Measurements from ENCODE around the gene HOMER1. TPM values are rescaled to one million over a fixed set of nuclear protein-coding genes. Genes with fewer than 3 reads are reported as not detected.

The HOMER1 gene, protein sequence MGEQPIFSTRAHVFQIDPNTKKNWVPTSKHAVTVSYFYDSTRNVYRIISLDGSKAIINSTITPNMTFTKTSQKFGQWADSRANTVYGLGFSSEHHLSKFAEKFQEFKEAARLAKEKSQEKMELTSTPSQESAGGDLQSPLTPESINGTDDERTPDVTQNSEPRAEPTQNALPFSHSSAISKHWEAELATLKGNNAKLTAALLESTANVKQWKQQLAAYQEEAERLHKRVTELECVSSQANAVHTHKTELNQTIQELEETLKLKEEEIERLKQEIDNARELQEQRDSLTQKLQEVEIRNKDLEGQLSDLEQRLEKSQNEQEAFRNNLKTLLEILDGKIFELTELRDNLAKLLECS
- total RNA-seq: 51.6 TPM
- long read RNA-seq, full-length matches to known transcripts: 35 of 45 reads
- long read RNA-seq, partial matches to known transcripts: 3 of 45 reads
- long read RNA-seq, other reads (novel, unspliced or antisense): 7 of 45 reads

DNA sequence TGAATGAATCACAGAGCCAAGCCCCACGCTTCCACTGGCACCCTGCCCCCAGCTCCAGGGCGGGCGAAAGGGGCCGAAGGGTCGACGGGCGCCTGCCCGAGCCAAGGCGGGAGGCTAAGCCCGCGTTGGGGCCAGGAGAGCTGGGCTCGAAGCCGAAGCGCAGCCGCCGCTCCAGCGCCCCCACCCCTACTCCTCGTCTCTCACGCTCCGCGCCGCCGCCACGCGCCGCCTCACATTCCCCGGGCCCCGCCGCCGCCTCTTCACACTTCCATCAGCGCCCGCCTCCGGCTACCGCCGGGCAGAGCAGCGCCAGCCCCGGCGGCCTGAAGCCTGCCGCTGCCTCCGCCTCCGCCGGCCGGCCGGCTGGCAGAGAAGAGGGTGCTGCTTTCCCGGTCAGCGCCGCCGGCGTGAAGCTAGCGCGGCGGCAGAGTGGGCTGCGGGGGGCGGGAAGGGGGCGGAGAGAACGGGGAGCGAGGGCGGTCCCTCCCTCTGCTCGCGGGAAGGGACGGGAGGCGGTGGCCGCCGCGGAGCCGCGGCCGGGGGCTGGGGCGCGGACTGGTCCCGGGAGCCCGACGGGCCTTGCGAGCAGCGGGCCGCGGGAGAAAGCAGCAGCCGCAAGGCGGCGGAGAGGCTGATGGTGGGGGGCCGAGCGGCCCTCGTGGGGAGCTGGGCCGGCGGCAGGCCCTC lies at the start of gene HOMER1:
Gene HOMER1 (minus strand): TSS at position 431 of the 687 bp plus-strand sequence. CDS start 1,360 bp downstream, outside the sequence.
- intact Hi-C loops (cut with DNase I): loop anchor here (5.0 kb wide), 3 partner anchors 47 to 277 kb away; partner anchors contain the start of gene JMY
- DNase-seq (ENCODE audit: missing footprints) (peak; percentile 87), ATAC-seq (peak; percentile 94)

DNA sequence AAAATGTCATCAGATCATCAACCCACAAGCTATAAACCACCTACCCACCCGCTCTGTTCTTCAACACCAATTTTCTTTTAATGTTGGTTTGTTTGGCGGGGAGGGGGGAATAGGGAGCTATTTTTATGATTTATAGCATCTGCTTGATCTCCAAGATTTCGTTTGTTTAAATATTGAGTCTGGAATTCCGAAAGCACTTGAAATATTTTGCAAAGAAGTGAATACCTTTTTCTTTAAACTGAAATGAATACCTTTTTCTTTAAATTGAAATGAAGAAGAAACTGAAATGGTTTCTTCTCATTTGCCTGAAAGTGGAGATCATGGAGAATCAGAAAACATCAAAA lies 49.3 kb upstream of the HOMER1 start:
- DNase-seq (ENCODE audit: missing footprints) (no peak), ATAC-seq (no peak)
- intact Hi-C loops (cut with DNase I): loop anchor here (5.0 kb wide), 1 partner anchor 229 kb away; no protein-coding TSS in a partner anchor

DNA sequence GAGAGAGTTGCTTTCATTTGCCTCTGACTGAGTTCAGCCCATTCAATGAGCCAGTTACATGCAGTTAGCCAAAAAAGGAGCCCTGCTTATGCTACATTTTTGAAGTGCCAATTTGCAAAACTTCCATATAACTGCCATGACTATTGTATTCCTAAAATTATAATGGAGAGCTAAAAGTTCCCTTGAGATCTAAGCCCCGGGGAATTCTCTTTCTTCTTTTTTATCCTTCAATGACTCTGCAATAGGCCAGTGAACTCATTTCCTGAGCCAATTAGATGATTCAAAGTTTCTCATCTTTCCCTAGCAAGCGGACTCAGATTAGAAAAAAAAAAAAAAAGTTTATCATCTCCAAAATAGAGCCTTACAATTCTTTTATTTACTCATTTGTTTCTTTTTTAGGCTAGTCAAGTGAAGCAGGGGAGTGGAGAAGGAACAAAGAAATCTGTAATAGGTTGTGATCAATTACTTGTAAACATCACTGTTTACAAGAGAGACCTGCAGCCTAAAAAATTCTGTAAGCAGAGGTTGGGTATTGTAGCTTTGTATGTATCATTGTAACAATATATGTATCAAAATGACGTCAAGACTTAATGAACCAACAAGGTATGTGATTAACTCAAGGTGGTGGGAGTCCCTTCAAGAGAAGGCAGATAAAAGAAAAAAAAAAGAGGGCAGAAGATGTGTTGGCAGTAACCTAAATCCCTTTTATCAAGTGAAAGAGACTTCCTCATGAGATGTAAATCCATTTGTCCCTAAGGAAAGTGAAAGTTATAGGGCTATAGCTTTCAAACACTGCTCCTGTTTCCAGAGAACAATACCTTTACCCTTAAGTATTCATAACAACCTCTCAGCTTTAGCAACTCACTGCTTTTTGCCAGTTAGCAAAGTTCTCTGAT lies 48.7 kb upstream of the HOMER1 start:
- intact Hi-C loops (cut with DNase I): loop anchor here (5.0 kb wide), 1 partner anchor 230 kb away; no protein-coding TSS in a partner anchor
- ATAC-seq (no peak), DNase-seq (ENCODE audit: missing footprints) (no peak)

DNA sequence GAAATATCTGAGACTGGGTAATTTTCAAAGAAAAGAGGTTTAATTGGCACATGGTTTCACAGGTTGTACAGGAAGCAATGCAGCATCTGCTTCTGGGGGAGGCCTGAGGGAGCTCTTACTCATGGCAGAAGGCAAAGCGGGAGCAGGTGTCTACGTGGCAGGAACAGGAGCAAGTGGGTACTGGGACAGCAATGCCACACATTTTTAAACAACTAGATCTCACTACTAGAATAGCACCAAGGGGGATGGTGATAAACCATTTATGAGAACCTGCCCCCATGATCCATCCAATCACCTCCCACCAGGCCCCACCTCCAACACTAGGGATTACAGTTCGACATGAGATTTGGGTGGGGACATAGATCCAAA lies 47.6 kb upstream of the HOMER1 start:
- intact Hi-C loops (cut with DNase I): loop anchor here (5.0 kb wide), 1 partner anchor 231 kb away; no protein-coding TSS in a partner anchor
- ATAC-seq (no peak), DNase-seq (ENCODE audit: missing footprints) (no peak)

DNA sequence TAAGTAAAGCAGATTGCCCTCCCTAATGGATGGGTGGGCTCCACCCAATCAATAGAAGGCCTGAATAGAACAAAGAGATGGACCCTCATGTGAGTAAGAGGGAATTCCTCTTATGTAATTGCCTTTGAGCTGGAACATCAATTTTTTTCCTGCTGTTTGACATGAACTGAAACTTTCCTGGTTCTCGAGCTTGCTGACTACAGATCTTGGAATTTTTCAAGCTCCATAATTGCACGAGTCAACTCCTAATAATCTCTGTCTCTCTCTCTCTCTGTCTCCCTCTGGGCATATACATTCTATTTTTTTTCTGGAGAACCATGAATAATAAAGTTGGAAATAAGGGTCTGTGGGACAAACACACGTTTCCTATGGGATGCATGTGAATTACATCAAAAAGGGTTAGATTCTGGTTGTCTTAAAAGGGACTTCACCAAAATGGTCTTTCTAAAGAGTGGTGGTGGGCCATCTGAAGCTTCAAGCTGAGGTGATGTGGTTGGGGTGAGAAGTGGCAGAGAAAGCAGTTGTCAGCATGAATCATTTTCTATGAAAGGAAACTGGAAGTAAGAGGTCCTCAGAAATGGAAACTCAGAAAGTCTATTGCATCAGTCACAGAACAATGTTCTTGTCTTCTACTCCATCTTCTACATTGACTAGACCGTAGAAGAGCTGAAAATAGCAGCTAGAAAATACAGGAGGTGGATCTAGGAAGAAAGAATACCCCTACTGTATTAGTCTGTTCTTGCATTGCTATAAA lies 47.0 kb upstream of the HOMER1 start:
- intact Hi-C loops (cut with DNase I): loop anchor here (5.0 kb wide), 1 partner anchor 231 kb away; no protein-coding TSS in a partner anchor
- DNase-seq (ENCODE audit: missing footprints): no peak
- ATAC-seq: no peak

DNA sequence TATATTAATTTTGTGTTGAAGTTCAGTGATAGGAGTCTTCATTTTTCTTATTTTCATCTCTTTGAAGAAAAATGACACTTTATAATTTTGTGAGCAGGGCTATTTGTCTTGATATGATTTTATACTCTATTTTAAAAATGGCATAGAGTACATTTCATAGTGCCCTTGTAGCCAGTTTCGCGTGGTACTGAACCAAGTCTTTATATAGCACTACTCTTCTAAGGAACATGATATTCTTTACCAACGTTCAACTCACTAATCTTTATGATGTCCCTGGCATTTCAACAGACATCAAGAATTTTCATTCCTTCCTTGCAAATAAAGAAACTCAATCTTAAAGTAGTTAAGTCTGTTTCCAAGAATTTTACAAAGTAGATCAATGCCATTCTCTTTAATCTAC lies 41.5 kb upstream of the HOMER1 start:
- DNase-seq (ENCODE audit: missing footprints): no peak
- ATAC-seq: peak; percentile 65
- intact Hi-C loops (cut with DNase I): no loop called here

DNA sequence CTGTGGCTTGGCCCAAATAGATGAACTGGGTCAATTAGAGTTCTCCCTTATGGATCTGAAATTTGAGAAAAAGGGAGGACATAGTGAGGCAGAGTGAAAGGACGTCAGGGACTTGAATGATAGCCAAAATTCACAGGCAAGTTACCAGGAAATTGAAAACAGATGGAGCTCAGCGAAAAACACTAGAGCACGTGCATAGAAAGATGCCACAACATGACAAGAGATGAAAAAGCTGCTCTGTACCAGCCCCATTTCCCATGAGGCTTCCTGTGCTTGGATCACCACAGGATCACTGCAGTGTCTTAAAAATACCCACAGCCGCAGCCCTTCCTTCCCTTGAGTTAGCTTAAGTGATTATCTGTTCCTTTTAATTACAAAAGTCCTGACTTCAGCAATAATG lies 39.0 kb upstream of the HOMER1 start:
- no peak for ATAC-seq
- intact Hi-C loops (cut with DNase I): no loop called here
- no peak for DNase-seq (ENCODE audit: missing footprints)

DNA sequence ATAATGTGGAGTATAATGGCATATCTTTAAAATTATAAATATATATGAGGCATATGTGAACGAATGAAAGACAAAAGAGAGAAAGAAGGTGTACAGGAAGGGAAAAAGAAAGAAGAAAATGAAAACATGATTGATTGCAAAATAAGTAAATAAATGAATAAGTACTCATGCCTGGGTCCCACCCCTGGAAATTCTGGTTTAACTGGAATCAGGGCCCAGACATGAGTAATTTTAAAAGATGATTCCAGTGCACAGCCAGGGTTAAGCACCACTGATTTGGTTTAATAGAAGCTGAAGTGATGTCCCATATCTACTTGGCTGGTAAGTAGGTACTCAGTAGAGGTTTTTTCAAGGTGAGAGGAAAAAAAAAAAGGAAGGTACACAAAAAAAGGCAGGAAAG lies 34.0 kb upstream of the HOMER1 start:
- intact Hi-C loops (cut with DNase I): no loop called here

DNA sequence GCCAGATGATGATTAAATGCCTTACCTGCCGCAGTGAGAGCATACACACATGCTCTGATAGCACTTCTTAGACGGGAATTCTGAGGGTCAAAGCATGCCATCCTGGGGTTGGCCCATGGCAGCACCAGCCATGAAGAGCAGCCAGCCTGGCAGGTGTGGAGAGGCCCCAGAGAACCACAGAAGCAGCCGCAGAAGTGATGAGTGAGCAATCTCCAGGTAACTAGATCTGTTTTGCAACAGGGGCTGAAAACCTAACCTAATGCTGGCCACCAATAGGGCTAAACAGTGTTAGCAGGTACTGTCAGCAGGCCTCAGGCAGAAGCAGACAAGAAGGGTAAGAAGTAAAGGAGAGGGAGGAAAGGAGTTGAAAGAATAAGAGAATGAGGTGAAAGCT lies 33.5 kb upstream of the HOMER1 start:
- no peak for DNase-seq (ENCODE audit: missing footprints)
- intact Hi-C loops (cut with DNase I): no loop called here
- no peak for ATAC-seq

More for the DNA sequence above, 34.0 kb upstream of the HOMER1 start:
- DNase-seq (ENCODE audit: missing footprints) (no peak), ATAC-seq (no peak)

DNA sequence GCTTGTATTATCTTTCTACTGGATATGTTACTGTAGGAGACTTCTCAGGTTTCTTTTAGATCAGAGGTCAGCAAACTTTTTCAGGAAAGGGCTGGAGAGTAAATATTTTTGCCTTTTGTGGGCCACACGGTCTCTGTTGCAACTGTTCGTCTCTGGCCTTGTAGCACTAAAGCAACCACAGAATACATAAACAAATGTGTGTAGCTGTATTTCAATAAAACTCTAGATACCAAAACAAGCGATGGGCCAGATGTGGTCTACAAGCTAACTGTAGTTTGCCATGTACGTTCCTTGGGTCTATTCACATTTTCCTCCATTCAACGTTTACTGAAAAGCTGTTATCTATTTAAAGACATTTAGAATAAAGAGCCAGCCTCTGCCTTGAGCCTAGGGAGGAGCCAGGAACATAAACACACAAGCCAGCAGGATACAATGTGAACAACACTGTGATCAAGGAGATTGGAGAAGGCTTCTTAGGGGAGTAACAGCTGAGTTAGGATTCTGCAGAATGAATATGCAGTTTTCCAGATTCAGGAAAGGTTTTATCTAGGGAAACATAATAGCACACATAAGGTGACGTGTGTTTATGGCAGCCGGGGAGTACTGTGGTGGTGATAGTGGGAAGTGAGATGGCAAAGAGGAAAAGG lies 33.0 kb upstream of the HOMER1 start:
- intact Hi-C loops (cut with DNase I): no loop called here
- DNase-seq (ENCODE audit: missing footprints) (no peak), ATAC-seq (no peak)

DNA sequence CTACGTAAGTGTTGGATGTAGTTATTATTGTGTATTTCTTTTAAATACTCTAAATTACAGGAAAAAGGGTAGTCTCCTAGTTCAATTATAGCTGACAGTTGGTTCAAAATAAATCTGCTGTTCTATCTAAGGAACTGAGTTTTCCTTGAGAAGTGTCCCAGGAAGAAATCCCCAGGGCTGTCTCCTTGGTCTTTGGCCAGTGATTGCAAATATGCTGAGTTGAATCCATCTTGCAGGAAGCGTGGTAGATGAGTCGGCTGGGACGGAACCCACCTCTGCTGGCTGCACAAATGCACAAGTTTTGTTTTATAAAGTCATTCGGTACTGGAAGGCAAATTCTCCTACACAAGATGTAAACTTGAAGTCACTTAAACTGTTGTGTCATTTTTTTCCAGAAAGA lies 30.2 kb upstream of the HOMER1 start:
- no peak for DNase-seq (ENCODE audit: missing footprints)
- peak; percentile 20 for ATAC-seq
- intact Hi-C loops (cut with DNase I): no loop called here

DNA sequence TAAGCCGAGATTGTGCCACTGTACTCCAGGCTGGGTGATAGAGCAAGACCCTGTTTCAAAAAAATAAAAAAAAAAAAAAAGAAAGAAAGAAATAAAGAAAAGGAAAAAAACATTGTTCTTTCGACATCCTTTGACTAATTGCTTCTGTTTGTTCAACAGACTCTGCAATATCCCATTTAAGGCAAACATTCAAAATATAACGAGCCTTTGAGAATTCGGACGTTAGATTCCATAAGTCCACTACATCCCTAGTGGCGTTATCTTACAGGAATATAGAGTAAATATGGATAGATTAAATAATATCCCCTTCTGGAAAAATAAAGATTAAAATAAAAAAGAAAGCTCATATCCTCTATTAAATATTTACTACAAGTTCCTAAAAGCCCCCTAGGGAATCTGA lies 27.0 kb upstream of the HOMER1 start:
- ATAC-seq: no peak

DNA sequence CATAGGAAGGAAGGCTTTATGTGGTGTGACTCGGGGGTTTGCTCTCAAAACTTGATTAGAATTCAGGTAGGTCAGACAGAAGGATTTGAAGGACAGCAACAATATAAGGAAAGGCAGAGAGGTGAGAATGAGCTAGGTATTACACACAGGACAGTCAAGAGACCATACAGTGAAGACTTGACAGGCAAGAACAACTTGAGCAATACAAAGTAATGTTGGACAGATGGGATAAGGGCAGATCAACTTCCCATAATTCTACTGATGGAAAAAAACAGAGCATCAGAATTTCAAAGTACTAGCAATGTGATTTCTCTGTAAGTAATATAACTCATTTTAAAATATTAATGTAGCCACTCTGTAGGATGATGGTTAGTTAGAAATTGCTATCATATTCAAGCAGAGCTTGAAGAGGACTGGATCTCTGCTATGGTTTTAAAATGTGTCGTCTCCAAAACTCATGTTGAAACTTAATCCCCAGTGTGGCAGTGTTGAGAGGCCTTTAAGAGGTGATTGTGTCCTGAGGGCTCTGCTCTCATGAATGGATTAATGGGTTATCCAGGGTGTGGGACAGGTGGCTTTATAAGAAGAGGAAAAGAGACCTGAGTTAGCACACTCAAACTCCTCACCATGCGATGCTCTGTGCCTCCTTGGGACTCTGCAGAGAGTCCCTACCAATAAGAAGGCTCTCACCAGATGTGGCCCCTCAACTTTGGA lies 22.4 kb upstream of the HOMER1 start:
- ATAC-seq (no peak), DNase-seq (ENCODE audit: missing footprints) (no peak)
- intact Hi-C loops (cut with DNase I): no loop called here

More for the DNA sequence above, 27.0 kb upstream of the HOMER1 start:
- no peak for DNase-seq (ENCODE audit: missing footprints)
- intact Hi-C loops (cut with DNase I): no loop called here

DNA sequence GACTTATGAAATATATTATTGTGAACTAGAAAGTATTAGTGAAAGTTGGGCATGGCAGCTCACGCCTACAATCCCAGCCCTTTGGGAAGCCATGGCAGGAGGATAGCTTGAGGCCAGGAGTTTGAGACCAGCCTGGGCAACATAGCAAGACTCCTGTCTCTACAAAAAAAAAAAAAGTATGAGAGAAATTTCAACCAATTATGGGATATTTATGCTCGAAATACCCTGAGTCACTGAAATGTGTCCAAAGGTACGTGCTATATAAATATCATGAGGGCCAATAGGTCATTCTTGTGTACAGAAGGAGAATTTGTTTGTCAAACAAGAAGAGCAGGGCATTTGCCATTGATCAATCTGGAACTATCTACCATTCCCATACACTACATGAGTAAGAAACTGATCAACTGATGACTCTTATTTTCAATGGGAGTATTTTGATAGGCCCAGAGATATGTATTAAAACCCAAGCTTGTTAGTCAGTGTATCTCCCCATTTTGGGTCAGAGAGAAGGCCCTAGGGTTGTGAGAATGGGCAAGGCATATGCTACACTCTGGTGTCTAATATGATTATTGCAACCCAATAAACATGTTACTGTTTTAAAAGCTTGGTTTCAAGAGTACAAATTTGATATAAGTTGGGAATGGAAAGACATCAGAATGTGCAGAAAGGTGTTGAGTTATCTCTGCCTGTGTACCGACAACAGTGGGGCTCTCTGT lies 21.7 kb upstream of the HOMER1 start:
- intact Hi-C loops (cut with DNase I): loop anchor here (2.0 kb wide), 1 partner anchor 403 kb away; no protein-coding TSS in a partner anchor
- no peak for DNase-seq (ENCODE audit: missing footprints)
- no peak for ATAC-seq

DNA sequence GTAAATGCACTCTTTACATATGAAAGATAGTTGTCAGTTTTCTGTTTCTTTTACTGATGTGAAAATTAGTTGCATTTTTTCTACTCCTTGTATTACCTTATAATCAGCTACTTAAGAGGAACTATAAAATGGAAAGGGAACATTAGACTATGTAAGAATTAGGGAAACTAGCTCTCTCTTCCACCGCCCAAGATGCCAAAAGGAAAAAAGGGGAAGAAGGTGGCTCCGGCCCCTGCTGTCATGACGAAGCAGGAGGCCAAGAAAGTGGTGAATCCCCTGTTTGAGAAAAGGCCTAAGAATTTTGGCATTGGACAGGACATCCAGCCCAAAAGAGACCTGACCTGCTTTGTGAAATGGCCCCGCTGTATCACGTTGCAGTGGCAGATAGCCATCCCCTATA lies 15.2 kb upstream of the HOMER1 start:
- no peak for ATAC-seq
- no peak for DNase-seq (ENCODE audit: missing footprints)
- intact Hi-C loops (cut with DNase I): no loop called here

DNA sequence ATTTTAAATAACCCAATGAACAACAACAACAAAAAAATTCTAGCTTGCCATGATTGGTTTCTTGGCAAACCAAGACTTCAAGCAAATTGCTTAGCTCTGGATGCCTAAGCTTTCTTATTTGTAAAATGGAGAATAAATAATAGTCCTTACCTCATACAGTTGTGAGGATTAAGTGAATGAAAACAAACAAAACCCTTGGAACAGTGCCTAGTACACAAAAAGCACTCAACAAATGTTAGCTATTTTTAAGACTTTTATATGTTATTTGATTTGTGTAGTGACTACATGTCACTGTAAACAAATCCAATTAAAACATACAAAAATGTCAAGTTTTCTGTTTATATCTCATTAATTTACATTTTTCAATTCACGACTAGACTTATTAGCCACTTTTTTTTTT lies 13.5 kb upstream of the HOMER1 start:
- DNase-seq (ENCODE audit: missing footprints) (no peak), ATAC-seq (no peak)
- intact Hi-C loops (cut with DNase I): no loop called here

DNA sequence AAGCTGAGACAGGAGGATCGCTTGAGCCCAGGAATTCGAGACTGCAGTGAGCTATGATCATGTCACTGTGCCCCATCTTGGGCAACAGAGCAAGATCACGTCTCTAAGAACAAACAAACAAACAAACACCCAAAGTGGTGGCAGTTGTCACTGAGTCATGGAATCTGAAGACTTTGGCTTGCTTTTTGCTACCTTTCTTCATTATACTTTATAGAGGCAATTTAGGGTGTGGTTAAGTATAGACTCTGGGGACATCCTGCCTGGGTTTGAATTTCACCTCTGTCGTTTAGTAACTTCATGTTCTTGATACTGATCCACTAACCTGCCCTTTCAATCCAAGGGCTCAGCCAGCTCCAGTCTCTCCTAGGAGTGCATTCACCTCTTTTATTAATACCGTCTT lies 13.0 kb upstream of the HOMER1 start:
- ATAC-seq: no peak
- DNase-seq (ENCODE audit: missing footprints): no peak
- intact Hi-C loops (cut with DNase I): no loop called here
